Medulla oblongata (tissue), 1 donor: ENCODE data around the gene TBC1D22A.
A peak's percentile ranks its signal among the peaks of the same experiment; 100 is the strongest.
"Not testable (repeated sequence)": the region's sequence is repeated elsewhere in the genome, so short reads cannot be mapped to it uniquely, and the experiment has no call there.

Source experiments
- DNase-seq: peaks from one replicate; pipeline ENCODE4 v3.0.0-alpha.2; 2015; ENCODE audit errors: extremely low spot score

TBC1D22A gene

GRCh38 chr22:46972901-46973831 is 210.7 kb downstream of the TBC1D22A start:
- DNase-seq = no peak

GRCh38 chr22:46974077-46974476 is 211.6 kb downstream of the TBC1D22A start:
- DNase-seq = no peak

GRCh38 chr22:46974631-46975585 is 212.5 kb downstream of the TBC1D22A start:
- DNase-seq = no peak

GRCh38 chr22:46976143-46976542 is 213.7 kb downstream of the TBC1D22A start:
- no peak for DNase-seq

- no peak for DNase-seq
Observed at GRCh38 chr22:46976598-46976997, 214.1 kb downstream of the TBC1D22A start.

- DNase-seq = no peak
Observed at GRCh38 chr22:46977656-46978343, 215.3 kb downstream of the TBC1D22A start.

GRCh38 chr22:46978668-46979067 is 216.2 kb downstream of the TBC1D22A start:
- DNase-seq = not testable (repeated sequence)

GRCh38 chr22:46979506-46979905 is 217.1 kb downstream of the TBC1D22A start:
- no peak for DNase-seq

- DNase-seq = no peak
Observed at GRCh38 chr22:46980392-46980791, 217.9 kb downstream of the TBC1D22A start.

GRCh38 chr22:46982635-46983034 is 220.2 kb downstream of the TBC1D22A start:
- DNase-seq = no peak

GRCh38 chr22:46983046-46983445 is 220.6 kb downstream of the TBC1D22A start:
- DNase-seq = no peak

- DNase-seq = no peak
Observed at GRCh38 chr22:46984751-46985506, 222.5 kb downstream of the TBC1D22A start.

- DNase-seq = no peak
Observed at GRCh38 chr22:46985507-46985882, 223.0 kb downstream of the TBC1D22A start.

- DNase-seq = no peak
Observed at GRCh38 chr22:46986788-46987187, 224.3 kb downstream of the TBC1D22A start.

- DNase-seq = no peak
Observed at GRCh38 chr22:46990937-46991550, 228.6 kb downstream of the TBC1D22A start.

- no peak for DNase-seq
Observed at GRCh38 chr22:46991666-46992065, 229.2 kb downstream of the TBC1D22A start.

- DNase-seq = no peak
Observed at GRCh38 chr22:46992121-46992731, 229.8 kb downstream of the TBC1D22A start.

- DNase-seq = peak; percentile 21
Observed at GRCh38 chr22:46993633-46994032, 231.2 kb downstream of the TBC1D22A start.

GRCh38 chr22:46994265-46994664 is 231.8 kb downstream of the TBC1D22A start:
- DNase-seq = no peak

GRCh38 chr22:46994983-46995382 is 232.5 kb downstream of the TBC1D22A start:
- DNase-seq = no peak
